ENCODE measurements around the gene TPX2.
"Not testable (repeated sequence)": the region's sequence is repeated elsewhere in the genome, so short reads cannot be mapped to it uniquely, and the experiment has no call there.

TPX2 gene

DNA sequence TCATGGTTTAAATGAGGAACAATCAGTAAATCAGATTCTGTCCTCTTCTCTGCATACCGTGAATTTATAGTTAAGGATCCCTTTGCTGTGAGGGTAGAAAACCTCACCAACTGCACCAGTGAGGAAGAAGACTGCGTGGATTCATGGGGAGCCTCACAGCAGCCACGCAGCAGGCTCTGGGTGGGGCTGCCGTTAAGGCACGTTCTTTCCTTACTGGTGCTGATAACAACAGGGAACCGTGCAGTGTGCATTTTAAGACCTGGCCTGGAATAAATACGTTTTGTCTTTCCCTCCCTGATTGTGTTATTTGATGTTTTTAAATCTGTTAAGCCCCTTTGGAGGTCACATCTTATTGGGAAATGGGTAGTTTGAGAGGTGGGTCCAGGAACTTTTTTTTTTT is 62.4 kb downstream of the TPX2 start:
- WGBS, 2 experiments: 95 to 96% methylated on average over 7 of the region's 7 CpGs
- Histone ChIP-seq H3K27ac (ENCODE audit: insufficient read depth, low read depth, low read length, poor library complexity, severe bottlenecking) (no peak overlapping the region), H3K4me1 (ENCODE audit: control insufficient read depth, insufficient read depth, low read length) (no peaks in the 10 kb centered on the region), H3K27me3 (ENCODE audit: control insufficient read depth, insufficient read depth, low read length, poor library complexity, severe bottlenecking) (no peaks in the 10 kb centered on the region), H3K4me3 (ENCODE audit: insufficient read depth, low read depth, low read length) (no peak overlapping the region), H3K9me3 (ENCODE audit: control insufficient read depth, low read length) (no peaks in the 10 kb centered on the region), H3K36me3 (ENCODE audit: control insufficient read depth, insufficient read depth, low read length) (peaks cover 54% of the 10 kb centered on the region)

DNA sequence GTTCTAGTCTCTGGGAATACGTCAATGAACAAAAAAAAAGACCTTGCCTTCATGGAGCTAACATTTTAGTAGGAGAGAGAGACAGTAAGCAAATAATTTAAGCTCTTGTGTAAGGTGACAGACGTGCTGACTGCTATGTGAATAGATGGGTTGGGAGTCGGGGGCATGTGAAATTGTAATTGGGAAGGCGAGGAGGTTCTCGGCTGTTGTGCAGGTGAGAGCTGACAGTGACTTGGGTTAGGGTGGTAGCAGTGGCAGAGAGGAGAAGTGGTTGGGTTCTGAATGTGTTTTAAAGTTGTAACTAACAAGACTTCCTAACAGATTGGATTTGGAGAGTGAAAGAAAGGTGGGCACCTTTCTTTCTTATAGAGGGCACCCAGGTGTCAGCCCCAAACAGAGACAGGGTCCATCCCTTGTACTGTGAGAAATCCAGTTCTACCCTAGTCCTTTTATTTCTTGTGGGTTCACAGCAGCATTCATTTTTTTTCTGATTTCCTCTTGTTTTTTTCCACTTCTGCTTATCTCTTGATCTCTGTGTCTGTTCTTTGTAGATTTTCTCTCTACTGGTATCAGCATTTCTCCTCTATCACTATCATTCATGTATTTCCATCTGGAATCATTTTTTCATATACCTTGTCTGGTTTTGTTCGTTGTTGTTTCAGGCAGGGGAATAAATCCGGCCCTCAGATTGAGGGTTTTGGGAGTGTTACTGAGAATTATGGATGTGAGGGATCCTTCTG is 64.6 kb downstream of the TPX2 start:
- no peaks in the 10 kb centered on the region for H3K9me3 ChIP-seq (ENCODE audit: control insufficient read depth, low read length)
- no peaks in the 10 kb centered on the region for H3K4me1 ChIP-seq (ENCODE audit: control insufficient read depth, insufficient read depth, low read length)
- no peak overlapping the region for H3K4me3 ChIP-seq (ENCODE audit: insufficient read depth, low read depth, low read length)
- no peaks in the 10 kb centered on the region for H3K27me3 ChIP-seq (ENCODE audit: control insufficient read depth, insufficient read depth, low read length, poor library complexity, severe bottlenecking)
- no peak overlapping the region for H3K27ac ChIP-seq (ENCODE audit: insufficient read depth, low read depth, low read length, poor library complexity, severe bottlenecking)
- WGBS, 2 experiments: 96 to 97% methylated on average over 7 of the region's 7 CpGs
- H3K36me3 ChIP-seq (ENCODE audit: control insufficient read depth, insufficient read depth, low read length): peaks cover 39% of the 10 kb centered on the region

DNA sequence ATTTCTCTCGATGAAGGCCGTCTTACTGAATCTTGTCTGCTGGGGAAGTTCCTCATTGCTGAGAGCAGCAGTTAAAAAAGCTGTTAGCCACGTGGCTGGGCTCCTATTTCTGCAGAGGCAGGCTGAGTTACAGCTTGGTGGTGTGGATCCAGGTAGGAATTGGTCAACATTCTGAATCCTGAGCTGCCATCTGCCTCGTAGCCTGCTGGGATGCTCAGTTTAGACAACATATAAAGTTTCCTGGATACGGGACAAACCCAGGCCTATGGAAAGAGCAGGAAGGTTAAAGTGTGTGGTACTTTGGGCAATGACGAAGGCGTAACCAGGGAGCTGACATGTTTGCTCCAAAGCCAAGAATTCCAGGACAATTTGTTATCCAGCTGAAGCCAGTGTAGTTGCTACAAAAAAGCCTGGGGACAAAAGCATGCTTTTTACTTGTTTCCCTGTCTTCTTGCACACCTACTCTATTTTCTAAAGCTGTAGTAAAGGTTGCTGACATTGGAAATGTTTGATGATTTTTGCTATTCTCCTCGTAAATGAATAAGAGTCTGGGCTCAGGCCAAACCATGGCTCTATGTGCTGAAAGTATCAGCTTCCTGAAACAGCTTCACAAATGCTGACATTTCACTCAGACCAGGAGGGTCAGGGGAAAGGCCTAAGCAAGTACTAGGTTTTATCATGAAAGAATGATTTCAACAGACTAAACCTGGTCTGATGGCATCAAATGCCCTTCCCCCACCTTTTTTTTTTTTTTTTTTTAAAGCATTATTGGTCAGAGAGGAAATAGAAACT is 67.7 kb downstream of the TPX2 start:
- 94 to 95% methylated on average over 8 of the region's 8 CpGs for WGBS, 2 experiments

DNA sequence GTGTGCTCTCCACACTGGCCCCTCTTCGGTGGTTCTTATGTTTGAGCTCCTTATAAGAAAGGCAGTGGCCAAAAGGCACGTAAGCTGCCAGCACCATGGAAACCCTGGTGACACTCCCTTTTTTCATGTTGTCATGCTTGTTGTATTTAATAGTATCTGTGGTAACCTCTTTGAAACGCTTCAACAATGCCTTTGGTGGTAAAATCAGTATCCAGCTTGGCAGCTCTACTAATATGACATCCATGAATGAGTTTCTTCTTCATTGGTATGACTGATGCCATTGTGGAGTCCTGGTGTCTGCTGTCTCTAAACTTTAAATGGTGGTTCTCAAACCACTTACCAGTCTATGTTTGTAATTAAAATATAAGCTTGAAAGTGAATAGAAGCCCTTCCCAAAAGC is 69.4 kb downstream of the TPX2 start:
- 83 to 92% methylated on average over 3 of the region's 3 CpGs for WGBS, 2 experiments
- Histone ChIP-seq H3K4me1 (ENCODE audit: control insufficient read depth, insufficient read depth, low read length) (no peaks in the 10 kb centered on the region), H3K36me3 (ENCODE audit: control insufficient read depth, insufficient read depth, low read length) (peaks cover 4% of the 10 kb centered on the region), H3K27me3 (ENCODE audit: control insufficient read depth, insufficient read depth, low read length, poor library complexity, severe bottlenecking) (no peaks in the 10 kb centered on the region), H3K4me3 (ENCODE audit: insufficient read depth, low read depth, low read length) (no peak overlapping the region), H3K9me3 (ENCODE audit: control insufficient read depth, low read length) (no peaks in the 10 kb centered on the region), H3K27ac (ENCODE audit: insufficient read depth, low read depth, low read length, poor library complexity, severe bottlenecking) (peak overlapping the region; percentile 16)

More for the DNA sequence above, 67.7 kb downstream of the TPX2 start:
- Histone ChIP-seq H3K27ac (ENCODE audit: insufficient read depth, low read depth, low read length, poor library complexity, severe bottlenecking) (no peak overlapping the region), H3K4me3 (ENCODE audit: insufficient read depth, low read depth, low read length) (no peak overlapping the region), H3K36me3 (ENCODE audit: control insufficient read depth, insufficient read depth, low read length) (peaks cover 15% of the 10 kb centered on the region), H3K4me1 (ENCODE audit: control insufficient read depth, insufficient read depth, low read length) (no peaks in the 10 kb centered on the region), H3K9me3 (ENCODE audit: control insufficient read depth, low read length) (no peaks in the 10 kb centered on the region), H3K27me3 (ENCODE audit: control insufficient read depth, insufficient read depth, low read length, poor library complexity, severe bottlenecking) (no peaks in the 10 kb centered on the region)

DNA sequence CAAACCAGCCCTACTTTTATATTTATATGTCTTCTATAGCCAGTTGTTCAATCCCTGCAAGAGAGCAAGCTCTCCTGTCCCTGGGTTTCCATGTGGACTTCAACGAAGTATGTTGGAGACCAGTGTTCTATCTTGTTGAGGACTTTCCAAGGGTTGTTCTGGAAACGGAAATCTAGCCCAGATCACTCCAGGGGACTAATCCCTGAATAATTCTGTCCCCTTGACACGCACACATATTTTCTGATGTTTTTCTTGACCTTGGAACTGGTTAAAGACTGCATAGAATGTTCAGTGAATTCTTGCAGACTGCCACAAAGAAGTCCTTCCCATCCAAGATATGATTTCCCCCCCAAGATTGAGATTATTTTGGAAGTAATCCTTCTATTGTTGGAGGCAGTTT is 70.6 kb downstream of the TPX2 start:
- H3K9me3 ChIP-seq (ENCODE audit: control insufficient read depth, low read length): no peaks in the 10 kb centered on the region
- no peak overlapping the region for H3K27ac ChIP-seq (ENCODE audit: insufficient read depth, low read depth, low read length, poor library complexity, severe bottlenecking)
- 89 to 94% methylated on average over 3 of the region's 3 CpGs for WGBS, 2 experiments
- H3K4me1 ChIP-seq (ENCODE audit: control insufficient read depth, insufficient read depth, low read length): no peaks in the 10 kb centered on the region
- H3K4me3 ChIP-seq (ENCODE audit: insufficient read depth, low read depth, low read length): no peak overlapping the region
- no peaks in the 10 kb centered on the region for H3K36me3 ChIP-seq (ENCODE audit: control insufficient read depth, insufficient read depth, low read length)
- H3K27me3 ChIP-seq (ENCODE audit: control insufficient read depth, insufficient read depth, low read length, poor library complexity, severe bottlenecking): no peaks in the 10 kb centered on the region

DNA sequence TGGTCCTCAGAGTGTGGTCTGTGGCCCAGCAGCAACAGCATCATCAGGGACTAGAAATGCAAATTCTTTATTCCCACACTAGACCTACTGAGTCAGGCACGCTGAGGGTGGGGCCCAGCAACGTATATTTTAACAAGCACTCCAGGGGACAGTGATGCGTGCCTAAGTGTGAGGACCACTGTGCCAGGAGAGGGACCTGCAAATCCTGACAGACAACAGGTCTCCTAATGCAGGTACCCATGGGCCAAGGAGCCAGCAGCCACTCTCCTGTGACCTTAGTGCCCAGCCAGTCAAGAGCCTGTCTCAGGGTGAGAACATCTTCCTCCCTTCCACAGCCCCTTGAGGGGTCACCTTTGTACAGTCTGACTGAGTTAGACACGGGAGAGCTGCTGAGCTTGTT is 72.1 kb downstream of the TPX2 start:
- no peaks in the 10 kb centered on the region for H3K36me3 ChIP-seq (ENCODE audit: control insufficient read depth, insufficient read depth, low read length)
- no peak overlapping the region for H3K4me3 ChIP-seq (ENCODE audit: insufficient read depth, low read depth, low read length)
- peaks cover 4% of the 10 kb centered on the region for H3K4me1 ChIP-seq (ENCODE audit: control insufficient read depth, insufficient read depth, low read length)
- no peak overlapping the region for H3K27ac ChIP-seq (ENCODE audit: insufficient read depth, low read depth, low read length, poor library complexity, severe bottlenecking)
- H3K9me3 ChIP-seq (ENCODE audit: control insufficient read depth, low read length): no peaks in the 10 kb centered on the region
- H3K27me3 ChIP-seq (ENCODE audit: control insufficient read depth, insufficient read depth, low read length, poor library complexity, severe bottlenecking): no peaks in the 10 kb centered on the region
- WGBS, 2 experiments: 91 to 94% methylated on average over 4 of the region's 4 CpGs

DNA sequence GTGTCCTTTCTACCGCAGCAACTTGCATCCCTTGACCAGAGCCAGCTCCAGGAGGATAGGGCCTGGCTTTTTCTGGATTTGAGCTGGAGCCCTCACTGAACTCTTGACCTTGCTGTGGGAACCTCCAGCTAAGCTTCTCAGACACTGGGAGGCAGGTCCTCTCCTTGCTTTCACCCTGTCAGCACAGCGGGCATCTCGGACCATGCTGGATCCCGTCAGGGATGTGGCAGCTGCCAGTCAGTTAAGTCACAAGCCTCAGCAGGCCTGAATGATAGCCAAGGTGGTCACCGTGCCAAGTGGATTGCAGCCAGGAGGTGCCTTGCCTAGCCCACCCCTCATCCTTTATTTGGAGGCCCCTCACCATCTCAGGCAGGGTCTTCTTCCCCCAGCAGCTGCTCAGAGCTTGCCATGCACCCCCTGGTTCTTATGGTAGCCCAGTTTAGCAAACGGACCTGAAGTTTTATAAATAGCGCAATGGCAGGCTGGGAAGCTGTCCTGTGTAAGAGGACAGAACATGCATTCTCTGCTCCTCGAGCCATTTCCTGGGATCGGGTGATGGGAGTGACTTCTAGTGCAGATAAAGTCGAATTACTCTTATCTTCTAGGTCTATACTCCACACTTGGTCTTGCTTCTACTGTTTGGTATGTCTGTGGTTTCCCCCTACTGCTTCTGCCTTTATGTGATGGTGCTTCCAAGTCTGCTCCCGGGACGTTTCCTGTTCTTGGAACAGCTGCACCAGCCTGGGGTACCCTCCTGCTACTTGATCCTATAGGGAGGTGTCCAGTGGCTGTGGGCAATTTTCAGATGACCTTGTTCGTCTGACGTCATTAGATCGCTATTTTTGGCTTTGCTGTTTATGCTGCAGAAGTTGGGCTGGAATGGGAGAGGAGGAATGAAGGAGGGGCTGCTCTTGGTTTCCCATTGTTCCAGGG is 73.0 kb downstream of the TPX2 start:
- H3K27me3 ChIP-seq (ENCODE audit: control insufficient read depth, insufficient read depth, low read length, poor library complexity, severe bottlenecking): no peaks in the 10 kb centered on the region
- WGBS, 2 experiments: 94 to 95% methylated on average over 15 of the region's 15 CpGs
- no peak overlapping the region for H3K27ac ChIP-seq (ENCODE audit: insufficient read depth, low read depth, low read length, poor library complexity, severe bottlenecking)

DNA sequence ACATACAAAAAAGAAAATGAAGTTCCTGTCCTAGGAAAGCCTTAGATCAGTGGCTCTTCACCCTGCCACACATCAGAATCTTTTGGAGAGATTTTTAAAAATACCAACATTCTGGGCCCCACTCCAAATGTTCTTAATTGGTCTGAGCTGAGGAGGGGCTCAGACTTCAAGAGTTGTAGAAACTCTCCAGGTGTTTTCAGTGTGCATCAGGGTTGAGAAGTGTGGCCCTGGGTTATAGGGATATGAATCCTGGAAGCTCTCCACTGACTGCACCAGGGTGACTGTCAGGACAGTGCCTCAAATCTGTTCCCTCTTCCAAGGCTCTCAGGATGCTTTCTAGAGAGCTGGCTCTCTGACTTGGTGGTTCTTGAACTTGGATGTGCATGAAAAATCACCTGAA is 74.5 kb downstream of the TPX2 start:
- Histone ChIP-seq H3K4me3 (ENCODE audit: insufficient read depth, low read depth, low read length) (no peak overlapping the region), H3K27ac (ENCODE audit: insufficient read depth, low read depth, low read length, poor library complexity, severe bottlenecking) (no peak overlapping the region), H3K27me3 (ENCODE audit: control insufficient read depth, insufficient read depth, low read length, poor library complexity, severe bottlenecking) (no peaks in the 10 kb centered on the region), H3K9me3 (ENCODE audit: control insufficient read depth, low read length) (no peaks in the 10 kb centered on the region), H3K36me3 (ENCODE audit: control insufficient read depth, insufficient read depth, low read length) (no peaks in the 10 kb centered on the region), H3K4me1 (ENCODE audit: control insufficient read depth, insufficient read depth, low read length) (peaks cover 7% of the 10 kb centered on the region)

More for the DNA sequence above, 73.0 kb downstream of the TPX2 start:
- Histone ChIP-seq H3K4me3 (ENCODE audit: insufficient read depth, low read depth, low read length) (no peak overlapping the region), H3K9me3 (ENCODE audit: control insufficient read depth, low read length) (no peaks in the 10 kb centered on the region), H3K4me1 (ENCODE audit: control insufficient read depth, insufficient read depth, low read length) (peaks cover 4% of the 10 kb centered on the region), H3K36me3 (ENCODE audit: control insufficient read depth, insufficient read depth, low read length) (no peaks in the 10 kb centered on the region)

DNA sequence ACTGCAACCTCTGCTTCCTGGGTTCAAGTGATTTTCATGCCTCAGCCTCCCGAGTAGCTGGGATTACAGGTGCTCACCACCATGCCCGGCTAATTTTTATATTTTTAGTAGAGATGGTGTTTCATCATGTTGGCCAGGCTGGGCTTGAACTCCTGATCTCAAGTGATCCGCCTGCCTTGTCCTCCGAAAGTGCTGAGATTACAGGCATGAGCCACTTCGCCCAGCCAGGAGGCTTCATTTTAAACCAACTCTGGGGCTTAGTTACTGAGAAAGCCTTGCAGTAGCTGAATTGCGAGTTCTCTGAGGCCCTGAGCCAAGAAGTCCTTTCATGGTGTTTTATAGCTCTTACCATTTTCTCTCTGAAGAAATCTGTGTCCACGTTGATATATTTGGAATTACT is 75.1 kb downstream of the TPX2 start:
- not testable (repeated sequence) for H3K9me3 ChIP-seq (ENCODE audit: control insufficient read depth, low read length); H3K36me3 ChIP-seq (ENCODE audit: control insufficient read depth, insufficient read depth, low read length); H3K4me3 ChIP-seq (ENCODE audit: insufficient read depth, low read depth, low read length); H3K27ac ChIP-seq (ENCODE audit: insufficient read depth, low read depth, low read length, poor library complexity, severe bottlenecking); H3K4me1 ChIP-seq (ENCODE audit: control insufficient read depth, insufficient read depth, low read length); H3K27me3 ChIP-seq (ENCODE audit: control insufficient read depth, insufficient read depth, low read length, poor library complexity, severe bottlenecking)
- WGBS, 2 experiments: 89 to 90% methylated on average over 6 to 7 of the region's 7 CpGs
